SK-N-MC (cell line): ENCODE results near the gene GMFB.

Experiments used
- EZH2 ChIP-seq: fragments of 200-600 bp; sonication (generic); IDR thresholded peaks from one replicate; pipeline ENCODE4 v1.6.1; 2017; ENCODE audit warnings: antibody characterized with exemption
- FOXP2 ChIP-seq: optimal IDR thresholded peaks from 2 replicates; pipeline ENCODE3; 2011; ENCODE audit warnings: mild to moderate bottlenecking, moderate library complexity; ENCODE audit not compliant: insufficient read depth; ENCODE audit errors: extremely low read length, control extremely low read depth
- POLR2AphosphoS5 ChIP-seq: IDR thresholded peaks from 2 replicates; pipeline ENCODE4 v1.6.1; 2012; ENCODE audit warnings: mild to moderate bottlenecking, low read depth, low read length, borderline replicate concordance

DNA sequence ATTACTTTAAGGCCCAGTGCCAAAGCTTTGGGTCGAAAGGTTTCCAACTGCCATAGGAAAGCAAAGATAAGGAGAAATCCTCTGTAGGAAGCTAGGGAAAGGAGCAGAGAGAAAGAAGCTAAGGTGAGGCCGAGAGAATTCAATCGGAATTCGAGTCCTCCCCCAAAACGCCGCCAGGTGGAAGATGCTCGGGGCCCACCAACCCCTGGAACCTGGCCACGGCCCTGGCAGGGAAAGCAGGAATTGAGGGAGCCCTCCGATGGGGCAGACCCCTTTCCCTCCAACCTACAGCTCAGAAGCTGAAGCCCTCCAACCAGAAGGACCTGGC, 498 bp downstream of the GMFB start:
- TF ChIP-seq EZH2, result no peak
- TF ChIP-seq POLR2AphosphoS5, result no peak
- no peak for TF ChIP-seq FOXP2
